Colonic mucosa (tissue), 4 donors: ENCODE data around the gene RBP5. TPM values are rescaled to one million over a fixed set of nuclear protein-coding genes. Genes with fewer than 3 reads are reported as not detected.
A peak's percentile ranks its signal among the peaks of the same experiment; 100 is the strongest.

Source experiments
- DNase-seq: peaks from one replicate; pipeline ENCODE4 v3.0.0-alpha.2; 2020
- H3K27ac ChIP-seq: fragments of 200-600 bp; one replicate; pipeline ENCODE4 v1.8.0; 2021
- H3K27me3 ChIP-seq: fragments of 200-600 bp; one replicate; pipeline ENCODE4 v1.8.0; 2021
- H3K36me3 ChIP-seq: fragments of 200-600 bp; one replicate; pipeline ENCODE4 v1.8.0; 2021
- H3K4me1 ChIP-seq: fragments of 200-600 bp; one replicate; pipeline ENCODE4 v1.8.0; 2021; ENCODE audit warnings: mild to moderate bottlenecking
- H3K4me3 ChIP-seq: fragments of 200-600 bp; one replicate; pipeline ENCODE4 v1.8.0; 2021
- H3K9ac ChIP-seq, 2 donors: one replicate each; pipeline ENCODE4 v1.7.0; 2013; ENCODE audit warnings: control low read depth in 2 of 2, low read depth in 2 of 2, low read length in 2 of 2
- H3K9me3 ChIP-seq: fragments of 200-600 bp; one replicate; pipeline ENCODE4 v1.8.0; 2021
- CTCF ChIP-seq: fragments of 200-600 bp; IDR thresholded peaks from one replicate; pipeline ENCODE4 v1.8.0; 2022; ENCODE audit warnings: antibody characterized with exemption, mild to moderate bottlenecking
- intact Hi-C: fragments of 100-400 bp; cut with DNase I; formaldehyde crosslinking; loops from one replicate; pipeline ENCODE4 v1.14.1; 2022
- total RNA-seq, 2 donors: library from RNA; stranded (reverse); fragmentation: NEBNext Ultra II Directional in 1 of 2; extraction: Animal tissue kit (Norgen Biotek cat#: 25700) in 1 of 2; gene quantifications; one replicate each; pipeline ENCODE4 v1.2.1, GENCODE V29; 2021
- donor health status: healthy.
- donor health status: DM: no; HTN: no; CAD: no.
- donor health status: DM: no; HTN: no; CAD: no.

RBP5 gene
- total RNA-seq, 2 donors from 2014 or later, result 2.4 to 3.7 TPM

GRCh38 chr12:7096006-7096932, 32.4 kb downstream of the RBP5 start:
- no peaks in the 10 kb centered on the region for H3K27me3 ChIP-seq
- no peak overlapping the region for H3K27ac ChIP-seq
- no peak overlapping the region for H3K9ac ChIP-seq
- no peak overlapping the region for H3K4me3 ChIP-seq
- no peak for TF ChIP-seq CTCF
- H3K36me3 ChIP-seq, result no peaks in the 10 kb centered on the region
- intact Hi-C loops, result no loop called here
- no peaks in the 10 kb centered on the region for H3K9me3 ChIP-seq
- H3K4me1 ChIP-seq, result no peaks in the 10 kb centered on the region
- DNase-seq, result no peak

- H3K27me3 ChIP-seq, result no peaks in the 10 kb centered on the region
- no peaks in the 10 kb centered on the region for H3K4me1 ChIP-seq
- H3K27ac ChIP-seq, result no peak overlapping the region
- H3K36me3 ChIP-seq, result no peaks in the 10 kb centered on the region
- H3K9me3 ChIP-seq, result no peaks in the 10 kb centered on the region
- no peak overlapping the region for H3K9ac ChIP-seq
- intact Hi-C loops, result loop anchor here (5.0 kb wide), 1 partner anchor 172 kb away; no protein-coding TSS in a partner anchor
- no peak overlapping the region for H3K4me3 ChIP-seq
- no peak for TF ChIP-seq CTCF
- DNase-seq, result no peak
Observed at GRCh38 chr12:7093892-7094291, 34.8 kb downstream of the RBP5 start.

- Histone ChIP-seq H3K27me3 (no peaks in the 10 kb centered on the region), H3K4me1 (no peaks in the 10 kb centered on the region), H3K9ac (no peak overlapping the region), H3K9me3 (no peaks in the 10 kb centered on the region), H3K4me3 (no peak overlapping the region), H3K27ac (no peak overlapping the region), H3K36me3 (no peaks in the 10 kb centered on the region)
- no peak for DNase-seq
- intact Hi-C loops, result loop anchor here (5.0 kb wide), 1 partner anchor 171 kb away; no protein-coding TSS in a partner anchor
- TF ChIP-seq CTCF, result no peak
Observed at GRCh38 chr12:7093486-7093885, 35.2 kb downstream of the RBP5 start.

- H3K4me1 ChIP-seq, result no peaks in the 10 kb centered on the region
- intact Hi-C loops, result loop anchor here (5.0 kb wide), 1 partner anchor 171 kb away; no protein-coding TSS in a partner anchor
- no peak overlapping the region for H3K4me3 ChIP-seq
Observed at GRCh38 chr12:7092986-7093460, 35.7 kb downstream of the RBP5 start.

More at GRCh38 chr12:7092986-7093460, 35.7 kb downstream of the RBP5 start:
- TF ChIP-seq CTCF, result no peak
- H3K9me3 ChIP-seq, result no peaks in the 10 kb centered on the region
- H3K27ac ChIP-seq, result peak overlapping the region; percentile 1
- no peak for DNase-seq
- peak overlapping the region in 1 of 2 donors; percentile 70 for H3K9ac ChIP-seq
- H3K36me3 ChIP-seq, result no peaks in the 10 kb centered on the region
- no peaks in the 10 kb centered on the region for H3K27me3 ChIP-seq
